ENCODE data around the gene MYCBPAP. TPM values are rescaled to one million over a fixed set of nuclear protein-coding genes. Genes with fewer than 3 reads are reported as not detected.

Gene MYCBPAP
- total RNA-seq, 1 experiment from 2014 or later: 0.52 TPM

- Mint-ChIP-seq H3K27me3 (ENCODE audit: unreplicated experiment) (no peaks in the 10 kb centered on the region), H3K9me3 (ENCODE audit: low read depth, unreplicated experiment) (no peaks in the 10 kb centered on the region), H3K27ac (ENCODE audit: unreplicated experiment) (peak overlapping the region; percentile 63), H3K4me1 (ENCODE audit: low read depth, unreplicated experiment) (peaks cover 52% of the 10 kb centered on the region), H3K36me3 (ENCODE audit: insufficient read depth, unreplicated experiment) (peaks cover 58% of the 10 kb centered on the region), H3K4me3 (ENCODE audit: low read depth, unreplicated experiment) (peak overlapping the region; percentile 85)
- no peak for TF ChIP-seq CTCF (IDR thresholded peaks at IDR 0.05; ENCODE audit: unreplicated experiment)
- CTCF ChIA-PET: no interaction called here
- DNase-seq: no peak
- TSS peak; percentile 15 for BruUV-seq (replicated peaks)
- intact Hi-C loops (cut with micrococcal nuclease; ENCODE audit: unreplicated experiment): loop anchor here (5.0 kb wide), 1 partner anchor 38 kb away; no protein-coding TSS in a partner anchor
Measured at GRCh38 chr17:50534979-50535326, 26.7 kb downstream of the MYCBPAP start.

- peaks cover 58% of the 10 kb centered on the region for H3K36me3 Mint-ChIP-seq (ENCODE audit: insufficient read depth, unreplicated experiment)
- H3K9me3 Mint-ChIP-seq (ENCODE audit: low read depth, unreplicated experiment): no peaks in the 10 kb centered on the region
- no peak for TF ChIP-seq CTCF (IDR thresholded peaks at IDR 0.05; ENCODE audit: unreplicated experiment)
- no peak overlapping the region for H3K27ac Mint-ChIP-seq (ENCODE audit: unreplicated experiment)
- H3K4me3 Mint-ChIP-seq (ENCODE audit: low read depth, unreplicated experiment): peak overlapping the region; percentile 85
- no peak for DNase-seq
- no TSS peak for BruUV-seq (replicated peaks)
- H3K27me3 Mint-ChIP-seq (ENCODE audit: unreplicated experiment): no peaks in the 10 kb centered on the region
- intact Hi-C loops (cut with micrococcal nuclease; ENCODE audit: unreplicated experiment): no loop called here
- peaks cover 55% of the 10 kb centered on the region for H3K4me1 Mint-ChIP-seq (ENCODE audit: low read depth, unreplicated experiment)
- CTCF ChIA-PET: no interaction called here
Measured at GRCh38 chr17:50535407-50535806, 27.2 kb downstream of the MYCBPAP start.

- DNase-seq: no peak
- CTCF ChIA-PET: interaction anchor here (0.6 to 0.7 kb wide), 2 partner anchors 115 to 231 kb away, joined by 3 read pairs; no protein-coding TSS in a partner anchor
- Mint-ChIP-seq H3K9me3 (ENCODE audit: low read depth, unreplicated experiment) (no peaks in the 10 kb centered on the region), H3K36me3 (ENCODE audit: insufficient read depth, unreplicated experiment) (peaks cover 68% of the 10 kb centered on the region), H3K27ac (ENCODE audit: unreplicated experiment) (no peak overlapping the region), H3K4me3 (ENCODE audit: low read depth, unreplicated experiment) (no peak overlapping the region), H3K27me3 (ENCODE audit: unreplicated experiment) (no peaks in the 10 kb centered on the region), H3K4me1 (ENCODE audit: low read depth, unreplicated experiment) (peaks cover 50% of the 10 kb centered on the region)
- BruUV-seq (replicated peaks): no TSS peak
- intact Hi-C loops (cut with micrococcal nuclease; ENCODE audit: unreplicated experiment): no loop called here
- no peak for TF ChIP-seq CTCF (IDR thresholded peaks at IDR 0.05; ENCODE audit: unreplicated experiment)
Measured at GRCh38 chr17:50536683-50537646, 28.7 kb downstream of the MYCBPAP start.

- Mint-ChIP-seq H3K9me3 (ENCODE audit: low read depth, unreplicated experiment) (no peaks in the 10 kb centered on the region), H3K4me1 (ENCODE audit: low read depth, unreplicated experiment) (peaks cover 53% of the 10 kb centered on the region), H3K4me3 (ENCODE audit: low read depth, unreplicated experiment) (no peak overlapping the region), H3K27ac (ENCODE audit: unreplicated experiment) (no peak overlapping the region), H3K27me3 (ENCODE audit: unreplicated experiment) (no peaks in the 10 kb centered on the region), H3K36me3 (ENCODE audit: insufficient read depth, unreplicated experiment) (peaks cover 68% of the 10 kb centered on the region)
- CTCF ChIA-PET: interaction anchor here (0.6 to 0.7 kb wide), 3 partner anchors 116 to 1164 kb away, joined by 3 read pairs; no protein-coding TSS in a partner anchor
- intact Hi-C loops (cut with micrococcal nuclease; ENCODE audit: unreplicated experiment): no loop called here
- no peak for DNase-seq
- no peak for TF ChIP-seq CTCF (IDR thresholded peaks at IDR 0.05; ENCODE audit: unreplicated experiment)
- BruUV-seq (replicated peaks): no TSS peak
Measured at GRCh38 chr17:50537721-50538548, 29.7 kb downstream of the MYCBPAP start.
